Measurements from ENCODE around the gene FOXO6. TPM values are rescaled to one million over a fixed set of nuclear protein-coding genes. Genes with fewer than 3 reads are reported as not detected.

Gene FOXO6
- total and polyA plus RNA-seq, 10 of the 15 experiments (the other 5 are each of a cell fraction or from before 2014, with no cell fraction given) = 0.37 TPM; not detected in 9

- H3K36me3 ChIP-seq (ENCODE audit: control insufficient read depth in 2 of 2, insufficient read depth in 2 of 2, low read length in 1 of 2) = no peaks in the 10 kb centered on the region
- no peaks in the 10 kb centered on the region for H3K79me2 ChIP-seq (ENCODE audit: control insufficient read depth, insufficient read depth, low read length)
- H3K4me2 ChIP-seq (ENCODE audit: control insufficient read depth, insufficient read depth) = no peak overlapping the region
- DNase-seq (ENCODE audit: low read depth, low spot score) (no peak), ATAC-seq (no peak), FAIRE-seq (no peak)
- in situ Hi-C loops (cut with MboI) (no loop called here), intact Hi-C loops (cut with micrococcal nuclease; ENCODE audit: unreplicated experiment) (no loop called here)
- BruUV-seq (replicated peaks) = no TSS peak
- ChIA-PET POLR2A (interaction anchor here (1.4 kb wide), 1 partner anchor 15 kb away, joined by 5 read pairs; no protein-coding TSS in a partner anchor), RAD21 (ENCODE audit: unreplicated experiment) (interaction anchor here (1.2 to 1.9 kb wide), 5 partner anchors 9 to 56 kb away, joined by 3 to 6 read pairs (median 5); no protein-coding TSS in a partner anchor), CTCF (interaction anchor here (0.9 to 1.8 kb wide), 5 partner anchors 11 to 55 kb away, joined by 3 to 5 read pairs (median 3); no protein-coding TSS in a partner anchor), SMC1A (ENCODE audit: uncharacterized antibody, unreplicated experiment) (interaction anchor here (1.0 to 2.1 kb wide), 5 partner anchors 8 to 56 kb away, joined by 3 to 8 read pairs (median 4); no protein-coding TSS in a partner anchor)
- no peak overlapping the region for H3K27ac ChIP-seq (ENCODE audit: control insufficient read depth, insufficient read depth)
- H3K9me3 ChIP-seq (replicated peaks; ENCODE audit: control insufficient read depth, insufficient read depth, low read length) = no peaks in the 10 kb centered on the region
- no peak overlapping the region for H3K4me3 ChIP-seq
- H4K20me1 ChIP-seq (ENCODE audit: control insufficient read depth, insufficient read depth) = no peaks in the 10 kb centered on the region
- H3K27me3 ChIP-seq (replicated peaks in 1 of 2; ENCODE audit: control insufficient read depth in 2 of 2, insufficient read depth in 2 of 2, low read length in 1 of 2) = peaks cover 5 to 15% of the 10 kb centered on the region in 2 experiments; a peak in 3 of 4 replicates
- 26% methylated on average over 4 of the region's 4 CpGs for WGBS (ENCODE audit: insufficient coverage, insufficient replicate concordance, low lambda C conversion rate, missing lambda C conversion rate)
- no peak overlapping the region for H2AFZ ChIP-seq (ENCODE audit: control insufficient read depth, low read depth, low read length)
- H3K4me1 ChIP-seq (ENCODE audit: control insufficient read depth, insufficient read depth, low read length) = no peaks in the 10 kb centered on the region
- H3K9ac ChIP-seq (ENCODE audit: control insufficient read depth, insufficient read depth, low read length) = no peak overlapping the region
- TF ChIP-seq MEF2A (IDR thresholded peaks at IDR 0.05; ENCODE audit: insufficient read depth, low read depth, low read length) (no peak), SUPT20H (IDR thresholded peaks at IDR 0.05; ENCODE audit: borderline replicate concordance, control insufficient read depth, low read depth, low read length) (no peak), CBX3 (IDR thresholded peaks at IDR 0.05; ENCODE audit: borderline replicate concordance, low read depth) (no peak), E2F8 (IDR thresholded peaks at IDR 0.05; ENCODE audit: low read depth, partially characterized antibody) (no peak), ASH2L (IDR thresholded peaks at IDR 0.05; ENCODE audit: borderline replicate concordance, low read depth) (no peak), POLR2A (IDR thresholded peaks at IDR 0.05; ENCODE audit: low read depth, low read length) (no peak), PML (IDR thresholded peaks at IDR 0.05; ENCODE audit: low read length) (no peak), BCL11A (IDR thresholded peaks at IDR 0.05; ENCODE audit: low read depth, low read length) (no peak), EZH2 (IDR thresholded peaks at IDR 0.05; ENCODE audit: borderline replicate concordance, control insufficient read depth, low read depth, low read length) (no peak), IRF4 (IDR thresholded peaks at IDR 0.05; ENCODE audit: low read depth, low read length) (no peak), ZNF274 (IDR thresholded peaks at IDR 0.05; ENCODE audit: insufficient read depth, insufficient read length) (no peak), SREBF1 (IDR thresholded peaks at IDR 0.05; ENCODE audit: low read length) (no peak), SUZ12 (IDR thresholded peaks at IDR 0.05; ENCODE audit: unreplicated experiment) (no peak)
Measured at GRCh38 chr1:41378222-41378621, 17.0 kb downstream of the FOXO6 start.
